NCI-H526 treated with DMSO at 0.1 percent for 48 hours (cell line): ENCODE results near the gene GREB1.

Experiments used
- DNase-seq: peaks from one replicate; lab custom pipeline; 2025; lab: John Stamatoyannopoulos, UW

GREB1 gene

DNA sequence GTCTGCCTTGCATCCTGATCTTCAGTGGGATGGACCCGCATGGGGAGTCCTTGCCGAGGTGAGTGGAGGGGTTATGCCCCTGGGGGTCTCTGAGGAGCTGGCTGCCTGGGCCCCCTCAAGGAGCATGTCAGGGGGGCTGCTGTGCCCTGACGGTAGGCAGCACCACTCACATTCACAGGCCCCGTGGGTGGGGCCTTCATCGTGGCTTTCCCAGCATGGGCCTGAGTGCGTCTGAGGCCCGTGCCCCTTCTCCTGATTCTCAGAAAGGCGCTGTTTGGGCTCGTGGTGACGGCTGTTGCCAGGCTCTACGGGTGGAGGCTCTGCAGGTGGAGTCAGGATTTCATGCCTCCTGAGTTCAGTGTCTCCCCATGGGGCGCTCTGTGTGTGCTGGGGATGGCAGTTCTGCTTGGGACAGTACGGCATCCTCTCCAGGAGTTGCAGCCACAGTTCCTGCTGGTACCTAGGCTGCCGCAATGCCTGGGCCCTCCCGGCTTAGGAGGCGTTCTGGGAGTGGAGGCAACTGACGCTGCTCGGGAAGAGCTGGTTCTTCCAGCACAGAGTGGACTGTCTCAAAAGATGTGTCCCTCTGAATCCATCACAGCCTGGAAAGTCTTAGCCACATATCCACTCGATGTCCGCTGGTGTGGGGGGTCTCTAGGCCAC is 78.8 kb downstream of the GREB1 start:
- DNase-seq: no peak

DNA sequence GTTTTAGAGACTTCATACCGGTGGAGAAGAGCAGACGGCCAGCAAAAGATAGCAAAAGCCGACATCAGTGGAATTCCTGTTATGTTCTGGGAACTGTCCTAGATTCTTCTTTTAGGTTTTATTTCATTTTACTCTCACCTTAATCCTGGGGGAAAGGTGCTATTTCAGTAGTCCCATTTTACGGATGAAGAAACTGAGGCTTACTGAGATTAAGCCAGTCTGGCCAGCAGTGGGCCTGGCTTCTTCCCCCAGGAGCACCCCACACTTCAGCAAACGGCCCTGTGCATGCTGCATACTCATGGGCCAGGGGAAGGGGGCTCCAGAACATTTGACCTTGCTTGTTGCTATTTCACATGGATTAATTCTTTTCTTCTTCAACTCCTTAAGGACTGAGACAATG is 79.5 kb downstream of the GREB1 start:
- no peak for DNase-seq

DNA sequence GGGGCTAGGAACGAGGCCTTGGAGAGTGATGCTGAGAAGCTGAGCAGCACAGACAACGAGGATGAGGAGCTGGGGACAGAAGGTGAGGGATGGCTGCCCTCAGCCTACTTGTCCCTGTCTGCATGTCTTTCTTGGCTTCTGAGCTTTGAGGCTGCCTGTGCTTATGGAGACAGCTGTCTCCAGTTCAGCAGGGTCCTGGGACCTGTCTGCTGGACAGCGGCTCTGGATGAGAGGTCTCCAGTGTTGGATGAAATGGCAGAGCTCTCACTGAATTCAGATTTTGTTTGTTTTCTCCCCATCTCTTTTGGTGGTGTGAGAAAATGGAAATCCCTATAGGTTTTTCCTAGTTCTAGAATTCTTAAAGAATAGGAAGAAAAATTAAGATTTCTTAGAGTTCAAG is 81.4 kb downstream of the GREB1 start:
- DNase-seq: no peak

DNA sequence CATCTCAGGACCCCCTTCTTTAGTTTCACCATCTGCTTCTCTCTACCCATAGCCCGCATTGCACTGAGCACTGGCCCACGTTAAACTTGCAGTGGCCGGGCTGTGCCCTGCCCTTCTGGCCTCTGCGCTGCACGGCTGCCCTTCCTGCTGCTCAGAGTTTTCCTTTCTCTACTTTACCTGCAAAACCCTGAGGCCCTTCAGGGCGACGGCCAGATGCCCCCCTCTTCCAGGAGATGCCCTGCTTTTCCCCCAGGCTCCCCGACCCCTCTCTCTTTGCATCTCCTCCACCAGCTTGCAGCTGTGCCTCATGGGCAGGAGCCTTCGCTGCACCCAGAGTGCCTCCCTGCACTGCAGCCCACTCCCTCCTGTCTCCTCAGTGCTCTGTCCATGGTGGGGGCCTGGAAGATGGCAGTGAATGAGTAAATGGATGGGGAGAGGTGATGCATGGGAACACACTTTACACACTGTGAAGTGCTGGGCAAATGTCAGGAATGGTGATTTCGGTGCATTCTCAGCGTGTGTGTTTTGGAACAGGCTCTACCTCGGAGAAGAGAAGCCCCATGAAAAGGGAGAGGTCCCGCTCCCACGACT is 82.3 kb downstream of the GREB1 start:
- DNase-seq: no peak

DNA sequence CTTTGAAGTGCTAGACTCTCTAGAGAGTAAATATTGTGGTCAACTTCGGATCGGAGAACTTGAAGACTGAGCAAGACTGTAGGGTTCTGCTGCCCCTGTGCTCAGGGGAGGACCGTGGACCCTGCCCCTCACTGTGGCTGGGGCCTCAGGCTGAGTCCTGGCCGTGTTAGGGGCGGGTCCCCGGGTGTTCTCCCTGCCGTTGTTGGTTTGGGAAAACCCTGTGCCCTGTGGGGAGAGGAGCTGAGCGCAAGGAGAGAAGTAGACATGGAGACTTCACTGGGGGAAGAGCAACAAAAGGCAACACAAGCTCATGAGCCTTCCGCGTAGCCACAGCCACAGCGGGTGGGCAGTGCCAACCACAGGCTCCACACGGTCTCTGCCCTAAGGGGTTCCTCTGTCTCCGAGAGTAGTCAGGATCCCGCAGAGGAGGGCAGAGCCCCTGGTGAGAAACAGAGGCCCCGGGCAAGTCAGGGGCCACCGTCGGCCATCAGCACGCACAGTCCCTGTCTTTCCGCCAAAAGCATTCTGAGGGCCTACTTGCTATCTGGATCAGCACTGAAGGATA is 83.1 kb downstream of the GREB1 start:
- DNase-seq: no peak

DNA sequence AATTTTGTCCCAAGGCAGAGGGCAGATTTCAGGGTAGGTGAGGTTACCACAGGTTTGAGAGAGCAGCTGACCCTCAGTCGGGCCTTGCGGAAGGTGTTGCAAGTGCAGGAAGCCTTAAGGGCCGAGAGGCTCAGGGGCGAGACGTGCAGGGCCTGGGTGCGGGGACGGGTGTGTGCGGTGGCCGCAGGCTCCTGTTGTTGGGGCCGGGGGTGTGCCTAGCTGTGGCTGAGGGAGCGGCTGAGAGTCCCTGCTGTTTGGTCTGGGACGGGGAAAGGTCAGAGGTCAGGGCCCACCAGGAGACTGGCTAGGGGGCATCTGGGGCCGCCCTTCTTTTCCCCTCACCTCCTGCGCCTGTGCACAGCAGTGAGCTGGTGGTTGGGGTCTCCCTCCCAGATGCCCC is 83.7 kb downstream of the GREB1 start:
- DNase-seq: no peak

DNA sequence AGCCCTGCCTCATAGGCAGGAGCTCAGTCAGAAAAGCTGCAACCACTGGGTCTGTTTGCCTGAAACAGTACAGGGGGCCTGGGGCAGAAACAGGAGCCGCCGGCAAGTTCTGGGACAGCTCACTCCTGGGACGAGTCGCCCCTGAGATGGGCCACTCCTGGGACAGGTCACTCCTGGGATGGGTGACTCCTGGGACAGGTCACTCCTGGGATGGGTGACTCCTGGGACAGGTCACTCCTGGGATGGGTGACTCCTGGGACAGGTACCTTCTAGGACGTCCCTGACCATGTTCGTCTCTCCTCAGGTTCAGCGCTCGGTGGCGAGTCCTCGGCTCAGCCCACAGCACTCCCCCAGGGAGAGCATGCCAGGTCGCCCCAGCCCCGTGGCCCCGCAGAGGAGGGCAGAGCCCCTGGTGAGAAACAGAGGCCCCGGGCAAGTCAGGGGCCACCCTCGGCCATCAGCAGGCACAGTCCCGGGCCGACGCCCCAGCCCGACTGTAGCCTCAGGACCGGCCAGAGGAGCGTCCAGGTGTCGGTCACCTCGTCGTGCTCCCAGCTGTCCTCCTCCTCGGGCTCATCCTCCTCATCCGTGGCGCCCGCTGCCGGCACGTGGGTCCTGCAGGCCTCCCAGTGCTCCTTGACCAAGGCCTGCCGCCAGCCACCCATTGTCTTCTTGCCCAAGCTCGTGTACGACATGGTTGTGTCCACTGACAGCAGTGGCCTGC is 84.3 kb downstream of the GREB1 start:
- no peak for DNase-seq

DNA sequence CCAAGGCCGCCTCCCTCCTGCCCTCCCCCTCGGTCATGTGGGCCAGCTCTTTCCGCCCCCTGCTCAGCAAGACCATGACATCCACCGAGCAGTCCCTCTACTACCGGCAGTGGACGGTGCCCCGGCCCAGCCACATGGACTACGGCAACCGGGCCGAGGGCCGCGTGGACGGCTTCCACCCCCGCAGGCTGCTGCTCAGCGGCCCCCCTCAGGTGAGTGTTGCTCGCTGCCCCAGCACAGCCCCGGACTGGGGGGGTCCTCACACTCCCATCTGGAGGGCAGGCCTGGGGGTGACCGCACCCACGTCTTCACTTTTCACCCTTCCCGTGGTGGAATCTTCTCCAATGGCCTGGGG is 84.8 kb downstream of the GREB1 start:
- DNase-seq: no peak

DNA sequence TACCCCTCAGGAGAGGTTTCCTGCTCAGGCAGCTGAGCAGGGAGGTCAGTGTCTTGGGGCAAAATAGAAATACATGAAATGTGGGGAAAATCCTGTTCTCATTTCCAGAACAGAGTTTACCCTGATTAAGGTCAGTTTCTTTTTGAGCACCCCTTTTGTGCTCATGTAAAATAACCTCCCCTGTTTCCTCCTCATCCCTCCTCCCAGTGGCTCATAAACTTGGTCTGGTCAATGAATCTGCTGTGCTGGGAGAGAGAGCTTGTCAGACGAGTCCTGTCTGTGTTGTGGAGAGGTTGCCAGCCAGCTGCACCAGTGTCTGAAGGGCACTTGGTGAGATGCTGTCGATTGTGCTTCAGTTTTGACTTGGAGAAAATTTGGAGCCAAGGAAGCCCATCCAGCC is 87.6 kb downstream of the GREB1 start:
- DNase-seq: no peak

DNA sequence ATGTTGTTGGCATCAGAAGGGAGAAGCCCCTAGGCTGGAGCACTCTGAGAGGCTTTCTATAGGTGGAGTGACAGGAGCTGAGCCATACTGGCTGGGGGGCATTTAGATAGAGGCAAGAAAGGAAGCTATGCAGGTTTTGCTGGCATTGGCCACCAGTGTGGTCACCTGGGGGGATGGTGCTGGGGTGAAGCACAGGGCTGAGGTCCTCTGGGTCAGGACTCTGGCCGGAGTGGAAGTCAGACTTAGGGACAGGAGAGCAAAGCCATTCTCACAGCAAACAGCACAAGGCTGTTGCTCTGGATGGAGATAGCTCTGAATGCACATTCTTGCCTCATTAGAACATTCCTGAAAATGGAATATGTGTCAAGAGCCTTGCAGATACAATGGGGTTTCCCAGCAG is 88.8 kb downstream of the GREB1 start:
- no peak for DNase-seq

DNA sequence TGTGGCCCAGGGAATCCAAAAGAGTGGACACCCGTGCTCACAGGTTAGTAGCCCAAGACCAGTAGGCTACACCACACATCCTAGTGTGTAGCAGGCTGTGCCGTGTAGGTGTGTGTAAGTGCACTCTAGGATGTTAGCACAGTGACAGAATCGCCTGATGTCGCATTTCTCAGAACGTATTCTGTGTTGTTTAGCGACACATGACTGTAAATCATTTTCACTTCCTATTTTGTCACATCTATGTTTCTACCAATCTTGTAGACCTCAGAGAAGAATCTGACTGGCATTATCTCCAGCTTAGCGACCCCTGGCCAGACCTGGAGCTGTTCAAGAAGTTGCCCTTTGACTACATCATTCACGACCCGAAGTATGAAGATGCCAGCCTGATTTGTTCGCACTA is 91.0 kb downstream of the GREB1 start:
- DNase-seq: no peak

DNA sequence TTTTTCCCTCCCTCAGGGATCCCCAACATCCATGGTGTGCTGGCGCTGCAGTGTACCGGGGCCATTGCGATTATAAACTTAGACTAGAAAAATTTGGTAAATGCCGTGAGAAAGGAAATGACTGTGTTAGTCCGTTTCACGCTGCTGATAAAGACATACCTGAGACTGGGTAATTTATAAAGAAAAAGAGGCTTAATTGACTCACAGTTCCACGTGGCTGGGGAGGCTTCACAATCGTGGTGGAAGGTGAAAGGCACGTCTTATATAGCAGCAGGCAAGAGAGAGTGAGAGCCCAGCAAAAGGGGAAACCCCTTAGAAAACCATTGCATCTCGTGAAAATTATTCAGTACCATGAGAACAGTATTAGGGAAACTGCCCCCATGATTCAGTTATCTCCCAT is 91.8 kb downstream of the GREB1 start:
- no peak for DNase-seq

DNA sequence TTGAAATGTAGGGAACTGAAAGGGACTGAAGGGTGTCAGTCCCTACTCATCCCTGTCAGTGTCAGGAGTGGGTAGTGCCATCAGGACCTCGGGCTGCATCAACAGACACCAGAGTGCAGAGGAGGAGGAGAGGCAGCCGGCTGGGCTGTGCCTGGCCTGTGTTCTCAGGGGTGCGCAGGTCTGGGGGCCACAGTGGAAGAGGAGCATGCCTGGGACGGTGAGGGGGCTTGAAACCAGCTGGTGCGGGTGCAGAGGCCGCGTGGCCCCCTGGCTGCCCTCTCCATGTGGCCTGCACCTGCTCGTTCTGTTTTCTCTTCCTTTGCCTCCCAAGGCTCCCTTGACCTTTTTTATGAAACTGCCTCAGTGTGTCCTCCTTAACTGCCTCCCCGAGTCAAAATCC is 94.8 kb downstream of the GREB1 start:
- DNase-seq: no peak

DNA sequence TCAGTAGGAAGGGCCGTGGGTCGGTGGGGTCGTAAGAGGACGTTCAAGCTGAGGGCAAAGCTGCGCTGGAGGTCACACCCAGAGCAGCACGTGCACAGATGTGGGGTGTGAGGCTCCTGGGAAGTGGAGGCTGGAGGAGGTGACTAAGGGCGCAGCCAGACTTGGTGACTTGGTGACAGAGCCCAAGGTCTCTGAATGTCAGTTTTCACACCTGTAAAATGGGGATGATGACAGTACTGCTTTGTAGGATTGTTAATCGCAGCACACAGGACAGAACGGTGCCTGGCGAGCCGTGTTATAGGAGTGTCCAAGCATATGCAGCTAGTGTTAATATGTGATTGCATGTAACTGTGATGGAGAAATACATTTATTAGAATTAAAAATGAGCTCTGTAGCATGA is 95.4 kb downstream of the GREB1 start:
- no peak for DNase-seq

DNA sequence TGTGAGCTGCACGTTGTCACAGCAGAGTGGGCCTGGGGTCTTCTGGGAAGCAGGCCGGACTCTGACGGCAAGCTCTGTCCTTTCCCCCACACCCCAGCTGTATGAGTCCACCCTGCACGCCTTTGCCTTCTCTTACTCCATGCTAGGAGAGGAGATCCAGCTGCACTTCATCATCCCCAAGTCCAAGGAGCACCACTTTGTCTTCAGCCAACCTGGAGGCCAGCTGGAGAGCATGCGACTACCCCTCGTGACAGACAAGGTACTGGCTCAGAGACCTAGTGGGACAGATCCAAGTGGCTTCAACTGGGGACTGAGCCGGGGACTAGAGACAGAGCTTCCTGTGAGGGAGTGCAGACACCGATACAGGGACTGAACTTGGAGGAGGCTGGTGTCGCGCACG is 96.0 kb downstream of the GREB1 start:
- no peak for DNase-seq

DNA sequence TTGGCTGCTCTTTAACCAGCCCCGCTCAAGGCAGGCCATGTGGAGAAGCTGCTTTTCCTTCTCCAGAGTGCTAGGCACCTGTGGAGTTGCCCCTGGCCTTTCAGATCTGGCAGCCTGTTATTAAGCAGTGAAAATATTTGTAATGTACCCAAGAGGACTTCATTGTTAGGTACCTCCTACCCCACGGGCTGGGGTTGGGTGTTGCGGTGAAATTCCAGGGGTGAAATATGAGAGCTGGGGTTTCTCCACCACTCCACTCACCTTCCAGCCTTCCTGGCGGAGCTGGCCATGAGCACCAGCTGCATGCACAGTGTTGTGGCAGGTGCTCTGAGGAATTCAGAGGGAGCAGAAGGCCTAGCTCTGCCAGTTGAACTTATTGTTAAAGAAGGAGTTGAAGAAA is 97.0 kb downstream of the GREB1 start:
- DNase-seq: no peak

DNA sequence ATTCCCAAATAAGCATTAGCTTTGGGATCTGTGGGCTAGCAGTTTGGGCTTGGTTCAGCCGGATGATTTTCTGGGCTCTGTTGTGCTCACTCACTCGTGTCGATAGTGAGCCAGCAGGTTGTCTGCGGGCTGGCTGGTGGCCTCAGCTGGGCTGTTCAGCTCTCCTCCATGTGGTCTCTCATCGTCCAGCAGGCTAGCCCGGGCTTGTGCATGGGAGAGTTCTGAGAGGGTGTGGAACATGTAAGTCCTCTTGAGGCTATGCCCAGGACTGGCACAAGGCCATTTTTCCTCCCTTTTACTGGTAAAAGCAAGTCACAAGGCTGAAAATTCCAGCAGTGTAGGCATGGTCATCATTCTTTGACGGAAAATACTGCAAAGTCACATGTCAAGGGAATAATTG is 97.6 kb downstream of the GREB1 start:
- DNase-seq: no peak

DNA sequence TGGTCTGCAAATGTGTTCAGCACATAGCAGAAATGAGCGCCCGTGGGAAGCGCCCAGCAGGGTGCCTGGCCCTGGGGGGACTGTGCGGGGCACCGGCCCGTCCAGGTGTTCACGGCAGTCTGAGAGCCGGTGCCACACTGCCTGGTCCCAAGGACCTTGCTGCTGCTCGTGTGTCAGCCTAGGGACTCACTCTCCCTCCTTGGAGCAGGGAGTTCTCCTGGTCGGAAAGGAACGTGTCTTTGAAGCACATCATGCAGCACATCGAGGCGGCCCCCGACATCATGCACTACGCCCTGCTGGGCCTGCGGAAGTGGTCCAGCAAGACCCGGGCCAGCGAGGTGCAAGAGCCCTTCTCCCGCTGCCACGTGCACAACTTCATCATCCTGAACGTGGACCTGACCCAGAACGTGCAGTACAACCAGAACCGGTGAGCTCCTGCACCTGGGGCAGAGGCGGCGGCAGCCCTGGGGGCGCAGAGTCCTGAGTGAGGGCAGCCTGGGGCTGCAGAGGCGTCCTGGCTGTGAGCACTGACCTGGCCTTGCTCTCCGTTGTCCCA is 100.2 kb downstream of the GREB1 start:
- DNase-seq: no peak

DNA sequence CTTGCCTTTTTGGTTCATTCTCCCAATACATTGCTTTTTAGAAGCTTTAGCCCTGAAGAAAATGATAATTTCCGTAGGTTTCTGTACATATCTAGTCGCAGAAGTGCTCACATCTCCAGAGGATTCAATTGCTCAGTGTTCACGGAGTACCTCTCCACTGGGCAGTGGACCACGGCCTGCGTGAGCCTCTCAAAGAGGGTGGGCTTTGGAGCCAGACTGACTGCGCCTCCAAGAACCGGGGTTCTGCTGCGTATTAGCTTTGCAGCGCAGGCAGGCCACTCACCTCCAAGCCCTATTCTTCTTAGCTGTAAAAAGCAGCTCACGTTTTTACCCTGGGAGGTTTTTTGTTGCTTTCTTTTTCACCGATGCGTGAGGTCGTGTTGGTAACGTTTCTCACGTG is 100.7 kb downstream of the GREB1 start:
- no peak for DNase-seq

DNA sequence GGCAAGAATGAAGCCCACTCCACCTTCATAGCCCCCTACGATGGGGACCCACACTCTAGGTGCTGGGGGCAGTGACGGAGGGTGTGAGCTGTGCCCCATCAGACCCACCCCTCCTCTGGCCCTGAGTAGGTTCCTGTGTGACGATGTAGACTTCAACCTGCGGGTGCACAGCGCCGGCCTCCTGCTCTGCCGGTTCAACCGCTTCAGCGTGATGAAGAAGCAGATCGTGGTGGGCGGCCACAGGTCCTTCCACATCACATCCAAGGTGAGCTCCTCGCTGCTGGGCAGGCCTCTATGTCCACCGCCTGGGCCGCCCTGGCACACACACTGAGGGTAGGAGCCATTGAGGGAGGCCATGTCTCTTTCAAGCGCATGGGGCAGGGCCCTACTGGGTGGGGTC is 101.3 kb downstream of the GREB1 start:
- DNase-seq: no peak

DNA sequence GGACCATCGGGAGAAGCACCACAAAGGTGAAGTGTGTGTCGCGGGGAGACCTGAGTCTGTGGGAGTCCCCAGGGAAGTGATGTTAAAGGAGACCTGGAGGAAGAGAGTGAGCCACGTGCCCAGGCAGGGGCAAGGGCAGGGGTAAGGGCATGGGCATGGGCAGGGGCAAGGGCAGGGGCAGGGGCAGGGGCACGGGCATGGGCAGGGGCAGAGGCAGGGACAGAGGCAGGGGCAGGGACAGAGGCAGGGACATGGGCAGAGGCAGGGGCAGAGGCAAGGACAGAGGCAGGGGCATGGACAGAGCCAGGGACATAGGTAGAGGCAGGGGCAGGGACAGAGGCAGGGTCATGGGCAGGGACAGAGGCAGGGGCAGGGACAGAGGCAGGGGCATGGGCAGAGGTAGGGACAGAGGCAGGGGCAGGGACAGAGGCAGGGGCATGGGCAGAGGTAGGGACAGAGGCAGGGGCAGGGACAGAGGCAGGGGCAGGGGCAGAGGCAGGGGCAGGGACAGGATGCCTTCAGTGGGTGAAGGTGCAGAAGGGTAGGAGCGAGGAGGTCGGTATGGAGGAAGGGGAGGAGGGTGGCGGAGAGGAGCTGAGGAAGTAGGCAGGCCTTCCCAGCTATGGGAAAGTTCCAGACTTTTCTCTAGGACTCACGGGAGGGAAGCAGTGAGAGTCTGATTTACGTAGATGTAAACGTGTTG is 102.9 kb downstream of the GREB1 start:
- no peak for DNase-seq

DNA sequence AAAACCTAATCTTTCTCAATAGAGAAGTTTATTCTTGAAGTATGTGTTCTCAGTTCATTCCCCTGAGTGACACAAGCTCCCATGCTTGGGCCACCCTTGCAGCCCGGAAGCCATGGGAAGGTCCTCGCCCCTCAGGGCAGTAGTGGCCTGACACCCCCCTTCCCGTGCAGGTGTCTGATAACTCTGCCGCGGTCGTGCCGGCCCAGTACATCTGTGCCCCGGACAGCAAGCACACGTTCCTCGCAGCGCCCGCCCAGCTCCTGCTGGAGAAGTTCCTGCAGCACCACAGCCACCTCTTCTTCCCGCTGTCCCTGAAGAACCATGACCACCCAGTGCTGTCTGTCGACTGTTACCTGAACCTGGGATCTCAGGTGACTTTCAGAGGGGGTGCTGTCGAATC is 103.7 kb downstream of the GREB1 start:
- no peak for DNase-seq

DNA sequence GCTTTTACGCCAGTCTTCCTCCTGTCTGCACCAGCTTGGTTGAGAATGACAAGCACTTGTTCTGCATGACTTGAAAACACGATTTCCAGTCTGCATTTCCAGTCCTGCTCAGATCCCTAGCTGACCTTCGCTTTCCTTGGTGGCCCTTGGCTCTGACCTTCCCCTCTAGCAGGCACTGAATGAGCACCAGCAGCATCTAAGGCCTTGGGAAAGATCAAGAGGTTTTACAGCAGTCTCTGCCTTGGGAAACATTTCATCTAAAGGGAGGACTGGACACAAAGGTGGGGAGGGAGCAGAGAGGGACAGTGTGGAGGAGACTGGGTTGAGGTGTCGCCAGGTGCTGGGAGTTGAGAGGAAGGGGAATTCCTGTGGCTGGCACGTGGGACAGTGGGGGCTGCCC is 105.7 kb downstream of the GREB1 start:
- DNase-seq: no peak
